Astrocyte (in vitro differentiated cells and primary cell): ENCODE data around the gene TESK2.

Experiments used
- EZH2 ChIP-seq: IDR thresholded peaks from 2 replicates; pipeline ENCODE4 v1.6.1; 2012; ENCODE audit warnings: mild to moderate bottlenecking, low read length, inconsistent platforms; ENCODE audit not compliant: insufficient read depth
- TF ChIP-seq, protein P1 (sequence below): IDR thresholded peaks from 2 replicates; pipeline ENCODE4 v1.5.1; 2011; ENCODE audit warnings: low read depth, mild to moderate bottlenecking, inconsistent platforms, low read length, moderate library complexity; ENCODE audit not compliant: insufficient read depth

DNA sequence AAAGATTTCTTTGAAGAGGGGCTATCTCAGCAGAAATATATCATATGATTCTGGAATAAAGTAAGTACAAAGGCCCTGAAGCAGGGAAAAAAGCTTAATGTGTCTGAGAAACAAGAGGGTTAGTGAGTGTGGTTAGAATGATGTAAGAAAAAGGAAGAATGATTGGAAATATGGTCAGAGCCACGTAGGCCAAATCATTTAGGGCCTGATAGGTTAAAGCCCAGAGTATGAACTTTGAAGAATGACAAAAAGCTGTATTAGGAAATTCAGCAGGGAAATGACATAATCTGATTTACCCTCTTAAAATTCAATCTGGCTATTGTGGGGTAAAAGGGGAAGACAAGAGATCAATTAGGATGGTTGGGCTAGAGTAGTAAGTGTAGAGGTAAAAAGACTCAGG lies 81.7 kb downstream of the TESK2 start:
- TF ChIP-seq, protein P1, sequence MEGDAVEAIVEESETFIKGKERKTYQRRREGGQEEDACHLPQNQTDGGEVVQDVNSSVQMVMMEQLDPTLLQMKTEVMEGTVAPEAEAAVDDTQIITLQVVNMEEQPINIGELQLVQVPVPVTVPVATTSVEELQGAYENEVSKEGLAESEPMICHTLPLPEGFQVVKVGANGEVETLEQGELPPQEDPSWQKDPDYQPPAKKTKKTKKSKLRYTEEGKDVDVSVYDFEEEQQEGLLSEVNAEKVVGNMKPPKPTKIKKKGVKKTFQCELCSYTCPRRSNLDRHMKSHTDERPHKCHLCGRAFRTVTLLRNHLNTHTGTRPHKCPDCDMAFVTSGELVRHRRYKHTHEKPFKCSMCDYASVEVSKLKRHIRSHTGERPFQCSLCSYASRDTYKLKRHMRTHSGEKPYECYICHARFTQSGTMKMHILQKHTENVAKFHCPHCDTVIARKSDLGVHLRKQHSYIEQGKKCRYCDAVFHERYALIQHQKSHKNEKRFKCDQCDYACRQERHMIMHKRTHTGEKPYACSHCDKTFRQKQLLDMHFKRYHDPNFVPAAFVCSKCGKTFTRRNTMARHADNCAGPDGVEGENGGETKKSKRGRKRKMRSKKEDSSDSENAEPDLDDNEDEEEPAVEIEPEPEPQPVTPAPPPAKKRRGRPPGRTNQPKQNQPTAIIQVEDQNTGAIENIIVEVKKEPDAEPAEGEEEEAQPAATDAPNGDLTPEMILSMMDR, result no peak
- TF ChIP-seq EZH2, result no peak
